ENCODE data around the gene BIN2. TPM values are rescaled to one million over a fixed set of nuclear protein-coding genes. Genes with fewer than 3 reads are reported as not detected.

The BIN2 gene
- total and polyA plus RNA-seq, 9 of the 15 experiments (the other 6 are each of a cell fraction or from before 2014, with no cell fraction given): 0.04 to 0.39 (median 0.25) TPM; not detected in 1

DNA sequence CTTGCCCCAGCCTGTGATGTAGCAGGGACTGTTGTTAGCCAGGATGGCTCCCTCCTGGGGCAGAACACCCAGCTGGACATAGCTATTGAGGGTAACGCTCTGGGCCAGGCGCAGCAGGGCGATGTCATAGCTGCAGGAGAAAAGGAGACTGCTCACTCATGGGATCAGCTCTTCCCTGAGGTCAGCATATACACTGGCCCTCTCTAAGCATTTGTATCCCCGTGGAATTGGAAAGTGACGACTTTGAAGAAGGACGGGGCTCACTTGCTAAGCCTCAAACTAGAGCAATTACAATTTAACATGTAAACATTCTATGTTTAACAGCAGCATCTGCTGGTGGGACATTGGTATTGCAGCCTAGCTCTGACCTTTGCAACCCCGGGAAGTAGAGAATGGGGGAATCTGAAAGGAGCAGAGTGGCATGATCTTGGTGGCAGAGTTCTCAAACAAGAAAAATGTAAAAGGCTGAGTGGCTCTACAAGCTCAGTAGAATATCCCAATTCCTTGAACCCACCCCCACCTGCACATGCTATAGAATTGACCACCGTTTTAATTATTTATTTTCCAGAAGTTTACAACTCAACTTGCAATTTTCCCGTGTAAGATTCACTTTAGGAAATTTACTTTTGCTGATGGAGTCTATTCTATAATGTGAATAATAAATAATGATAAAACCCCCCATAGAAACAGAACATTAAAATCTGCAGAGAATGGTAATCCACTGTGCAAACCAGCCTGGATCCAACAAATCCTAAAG, 17.5 kb upstream of the BIN2 start (continued):
- TF ChIP-seq MTA1 (IDR thresholded peaks at IDR 0.05; ENCODE audit: borderline replicate concordance) (no peak), KLF10 (CRISPR knock-in tag; IDR thresholded peaks at IDR 0.05) (no peak), ZBTB7A (IDR thresholded peaks at IDR 0.05; ENCODE audit: borderline replicate concordance, control insufficient read depth, low read depth, low read length) (no peak), C11orf30 (IDR thresholded peaks at IDR 0.05; ENCODE audit: low read depth) (no peak), TGIF2 (CRISPR knock-in tag; IDR thresholded peaks at IDR 0.05) (no peak), HOXB6 (CRISPR knock-in tag; IDR thresholded peaks at IDR 0.05; ENCODE audit: borderline replicate concordance) (no peak), STAG1 (CRISPR knock-in tag; IDR thresholded peaks at IDR 0.05; ENCODE audit: borderline replicate concordance) (peak; percentile 82; the same call in 1 of the 2 replicates), RBM15 (IDR thresholded peaks at IDR 0.05; ENCODE audit: insufficient read depth, low read length) (no peak), ZNF507 (tag; conservative IDR thresholded peaks at IDR 0.05) (no peak), POLR2AphosphoS2 (IDR thresholded peaks at IDR 0.05; ENCODE audit: low read length) (no peak), HCFC1 (IDR thresholded peaks at IDR 0.05; ENCODE audit: low read depth, low read length) (no peak), NFE2L1 (tag; IDR thresholded peaks at IDR 0.05; ENCODE audit: borderline replicate concordance, low read depth) (no peak), ATF7 (IDR thresholded peaks at IDR 0.05) (peak; percentile 93)
- TF ChIP-seq, protein P1, sequence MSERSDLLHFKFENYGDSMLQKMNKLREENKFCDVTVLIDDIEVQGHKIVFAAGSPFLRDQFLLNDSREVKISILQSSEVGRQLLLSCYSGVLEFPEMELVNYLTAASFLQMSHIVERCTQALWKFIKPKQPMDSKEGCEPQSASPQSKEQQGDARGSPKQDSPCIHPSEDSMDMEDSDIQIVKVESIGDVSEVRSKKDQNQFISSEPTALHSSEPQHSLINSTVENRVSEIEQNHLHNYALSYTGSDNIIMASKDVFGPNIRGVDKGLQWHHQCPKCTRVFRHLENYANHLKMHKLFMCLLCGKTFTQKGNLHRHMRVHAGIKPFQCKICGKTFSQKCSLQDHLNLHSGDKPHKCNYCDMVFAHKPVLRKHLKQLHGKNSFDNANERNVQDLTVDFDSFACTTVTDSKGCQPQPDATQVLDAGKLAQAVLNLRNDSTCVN (CRISPR knock-in tag; IDR thresholded peaks at IDR 0.05): no peak
- TF ChIP-seq, protein P2, sequence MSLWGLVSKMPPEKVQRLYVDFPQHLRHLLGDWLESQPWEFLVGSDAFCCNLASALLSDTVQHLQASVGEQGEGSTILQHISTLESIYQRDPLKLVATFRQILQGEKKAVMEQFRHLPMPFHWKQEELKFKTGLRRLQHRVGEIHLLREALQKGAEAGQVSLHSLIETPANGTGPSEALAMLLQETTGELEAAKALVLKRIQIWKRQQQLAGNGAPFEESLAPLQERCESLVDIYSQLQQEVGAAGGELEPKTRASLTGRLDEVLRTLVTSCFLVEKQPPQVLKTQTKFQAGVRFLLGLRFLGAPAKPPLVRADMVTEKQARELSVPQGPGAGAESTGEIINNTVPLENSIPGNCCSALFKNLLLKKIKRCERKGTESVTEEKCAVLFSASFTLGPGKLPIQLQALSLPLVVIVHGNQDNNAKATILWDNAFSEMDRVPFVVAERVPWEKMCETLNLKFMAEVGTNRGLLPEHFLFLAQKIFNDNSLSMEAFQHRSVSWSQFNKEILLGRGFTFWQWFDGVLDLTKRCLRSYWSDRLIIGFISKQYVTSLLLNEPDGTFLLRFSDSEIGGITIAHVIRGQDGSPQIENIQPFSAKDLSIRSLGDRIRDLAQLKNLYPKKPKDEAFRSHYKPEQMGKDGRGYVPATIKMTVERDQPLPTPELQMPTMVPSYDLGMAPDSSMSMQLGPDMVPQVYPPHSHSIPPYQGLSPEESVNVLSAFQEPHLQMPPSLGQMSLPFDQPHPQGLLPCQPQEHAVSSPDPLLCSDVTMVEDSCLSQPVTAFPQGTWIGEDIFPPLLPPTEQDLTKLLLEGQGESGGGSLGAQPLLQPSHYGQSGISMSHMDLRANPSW (CRISPR knock-in tag; IDR thresholded peaks at IDR 0.05): no peak
- TF ChIP-seq, protein P3, sequence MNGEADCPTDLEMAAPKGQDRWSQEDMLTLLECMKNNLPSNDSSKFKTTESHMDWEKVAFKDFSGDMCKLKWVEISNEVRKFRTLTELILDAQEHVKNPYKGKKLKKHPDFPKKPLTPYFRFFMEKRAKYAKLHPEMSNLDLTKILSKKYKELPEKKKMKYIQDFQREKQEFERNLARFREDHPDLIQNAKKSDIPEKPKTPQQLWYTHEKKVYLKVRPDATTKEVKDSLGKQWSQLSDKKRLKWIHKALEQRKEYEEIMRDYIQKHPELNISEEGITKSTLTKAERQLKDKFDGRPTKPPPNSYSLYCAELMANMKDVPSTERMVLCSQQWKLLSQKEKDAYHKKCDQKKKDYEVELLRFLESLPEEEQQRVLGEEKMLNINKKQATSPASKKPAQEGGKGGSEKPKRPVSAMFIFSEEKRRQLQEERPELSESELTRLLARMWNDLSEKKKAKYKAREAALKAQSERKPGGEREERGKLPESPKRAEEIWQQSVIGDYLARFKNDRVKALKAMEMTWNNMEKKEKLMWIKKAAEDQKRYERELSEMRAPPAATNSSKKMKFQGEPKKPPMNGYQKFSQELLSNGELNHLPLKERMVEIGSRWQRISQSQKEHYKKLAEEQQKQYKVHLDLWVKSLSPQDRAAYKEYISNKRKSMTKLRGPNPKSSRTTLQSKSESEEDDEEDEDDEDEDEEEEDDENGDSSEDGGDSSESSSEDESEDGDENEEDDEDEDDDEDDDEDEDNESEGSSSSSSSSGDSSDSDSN (IDR thresholded peaks at IDR 0.05; ENCODE audit: borderline replicate concordance in 1 of 2, low read depth in 2 of 2, low read length in 2 of 2): 0 out of 4 replicates have a peak, but pooled peaks of 1 of the 2 experiments have one; percentile 21
- TF ChIP-seq, protein P4, sequence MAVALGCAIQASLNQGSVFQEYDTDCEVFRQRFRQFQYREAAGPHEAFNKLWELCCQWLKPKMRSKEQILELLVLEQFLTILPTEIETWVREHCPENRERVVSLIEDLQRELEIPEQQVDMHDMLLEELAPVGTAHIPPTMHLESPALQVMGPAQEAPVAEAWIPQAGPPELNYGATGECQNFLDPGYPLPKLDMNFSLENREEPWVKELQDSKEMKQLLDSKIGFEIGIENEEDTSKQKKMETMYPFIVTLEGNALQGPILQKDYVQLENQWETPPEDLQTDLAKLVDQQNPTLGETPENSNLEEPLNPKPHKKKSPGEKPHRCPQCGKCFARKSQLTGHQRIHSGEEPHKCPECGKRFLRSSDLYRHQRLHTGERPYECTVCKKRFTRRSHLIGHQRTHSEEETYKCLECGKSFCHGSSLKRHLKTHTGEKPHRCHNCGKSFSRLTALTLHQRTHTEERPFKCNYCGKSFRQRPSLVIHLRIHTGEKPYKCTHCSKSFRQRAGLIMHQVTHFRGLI (CRISPR knock-in tag; IDR thresholded peaks at IDR 0.05): no peak
- TF ChIP-seq, protein P5, sequence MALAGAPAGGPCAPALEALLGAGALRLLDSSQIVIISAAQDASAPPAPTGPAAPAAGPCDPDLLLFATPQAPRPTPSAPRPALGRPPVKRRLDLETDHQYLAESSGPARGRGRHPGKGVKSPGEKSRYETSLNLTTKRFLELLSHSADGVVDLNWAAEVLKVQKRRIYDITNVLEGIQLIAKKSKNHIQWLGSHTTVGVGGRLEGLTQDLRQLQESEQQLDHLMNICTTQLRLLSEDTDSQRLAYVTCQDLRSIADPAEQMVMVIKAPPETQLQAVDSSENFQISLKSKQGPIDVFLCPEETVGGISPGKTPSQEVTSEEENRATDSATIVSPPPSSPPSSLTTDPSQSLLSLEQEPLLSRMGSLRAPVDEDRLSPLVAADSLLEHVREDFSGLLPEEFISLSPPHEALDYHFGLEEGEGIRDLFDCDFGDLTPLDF (CRISPR knock-in tag; IDR thresholded peaks at IDR 0.05): no peak

Measured in K562 (cell line).